Rectal smooth muscle tissue (tissue), 1 donor: ENCODE measurements around the gene IFNK.

Experiments used
- H3K27ac ChIP-seq: one replicate; pipeline ENCODE4 v1.7.0; 2013; ENCODE audit warnings: low read depth, low read length, inconsistent platforms
- H3K27me3 ChIP-seq: one replicate; pipeline ENCODE4 v1.7.0; 2013; ENCODE audit warnings: low read length; ENCODE audit not compliant: control insufficient read depth, insufficient read depth
- H3K36me3 ChIP-seq: one replicate; pipeline ENCODE4 v1.7.0; 2013; ENCODE audit warnings: low read length; ENCODE audit not compliant: control insufficient read depth, insufficient read depth
- H3K4me1 ChIP-seq: one replicate; pipeline ENCODE4 v1.7.0; 2013; ENCODE audit warnings: low read length; ENCODE audit not compliant: control insufficient read depth, insufficient read depth
- H3K4me3 ChIP-seq: one replicate; pipeline ENCODE4 v1.7.0; 2013; ENCODE audit warnings: low read length
- H3K9ac ChIP-seq: one replicate; pipeline ENCODE4 v1.7.0; 2013; ENCODE audit warnings: low read length

IFNK gene

GRCh38 chr9:27524236-27524635 lies at the start of gene IFNK:
IFNK (plus strand) TSS chr9:27524290; CDS start chr9:27524337, 47 bp downstream.
- no peak within 1 kb of the TSS for H3K4me3 ChIP-seq
- H3K27me3 ChIP-seq: no peaks in the 10 kb centered on the region
- no peak within 1 kb of the TSS for H3K27ac ChIP-seq
- no peaks in the 10 kb centered on the region for H3K36me3 ChIP-seq
- H3K4me1 ChIP-seq: peaks cover 7% of the 10 kb centered on the region
- no peak within 1 kb of the TSS for H3K9ac ChIP-seq

GRCh38 chr9:27474305-27474704 lies 49.8 kb upstream of the IFNK start:
- no peak overlapping the region for H3K9ac ChIP-seq
- H3K27me3 ChIP-seq: no peaks in the 10 kb centered on the region
- H3K36me3 ChIP-seq: no peaks in the 10 kb centered on the region
- no peak overlapping the region for H3K27ac ChIP-seq
- peaks cover 18% of the 10 kb centered on the region for H3K4me1 ChIP-seq
- H3K4me3 ChIP-seq: no peak overlapping the region

- no peaks in the 10 kb centered on the region for H3K36me3 ChIP-seq
- H3K9ac ChIP-seq: no peak overlapping the region
- H3K27ac ChIP-seq: no peak overlapping the region
- H3K4me3 ChIP-seq: no peak overlapping the region
- H3K4me1 ChIP-seq: peaks cover 13% of the 10 kb centered on the region
- no peaks in the 10 kb centered on the region for H3K27me3 ChIP-seq
Observed at GRCh38 chr9:27475057-27475595, 49.0 kb upstream of the IFNK start.

GRCh38 chr9:27476870-27477515 lies 47.1 kb upstream of the IFNK start:
- Histone ChIP-seq H3K4me1 (peaks cover 11% of the 10 kb centered on the region), H3K9ac (no peak overlapping the region), H3K27ac (no peak overlapping the region), H3K4me3 (no peak overlapping the region), H3K36me3 (no peaks in the 10 kb centered on the region), H3K27me3 (no peaks in the 10 kb centered on the region)

- H3K27ac ChIP-seq: no peak overlapping the region
Observed at GRCh38 chr9:27478322-27478721, 45.8 kb upstream of the IFNK start.

GRCh38 chr9:27482709-27483108 lies 41.4 kb upstream of the IFNK start:
- Histone ChIP-seq H3K9ac (no peak overlapping the region), H3K27me3 (no peaks in the 10 kb centered on the region), H3K4me3 (no peak overlapping the region), H3K36me3 (no peaks in the 10 kb centered on the region), H3K4me1 (no peaks in the 10 kb centered on the region), H3K27ac (no peak overlapping the region)

More at GRCh38 chr9:27478322-27478721, 45.8 kb upstream of the IFNK start:
- H3K36me3 ChIP-seq: no peaks in the 10 kb centered on the region
- H3K9ac ChIP-seq: no peak overlapping the region
- peaks cover 3% of the 10 kb centered on the region for H3K4me1 ChIP-seq
- H3K27me3 ChIP-seq: no peaks in the 10 kb centered on the region
- no peak overlapping the region for H3K4me3 ChIP-seq

- no peak overlapping the region for H3K9ac ChIP-seq
- no peaks in the 10 kb centered on the region for H3K27me3 ChIP-seq
- H3K36me3 ChIP-seq: no peaks in the 10 kb centered on the region
- no peak overlapping the region for H3K27ac ChIP-seq
- no peak overlapping the region for H3K4me3 ChIP-seq
- no peaks in the 10 kb centered on the region for H3K4me1 ChIP-seq
Observed at GRCh38 chr9:27483576-27483975, 40.5 kb upstream of the IFNK start.

- Histone ChIP-seq H3K9ac (no peak overlapping the region), H3K27ac (no peak overlapping the region), H3K4me1 (no peaks in the 10 kb centered on the region), H3K4me3 (no peak overlapping the region), H3K27me3 (no peaks in the 10 kb centered on the region), H3K36me3 (no peaks in the 10 kb centered on the region)
Observed at GRCh38 chr9:27485158-27485557, 38.9 kb upstream of the IFNK start.

- Histone ChIP-seq H3K4me1 (no peaks in the 10 kb centered on the region), H3K4me3 (no peak overlapping the region), H3K27ac (no peak overlapping the region), H3K36me3 (no peaks in the 10 kb centered on the region), H3K27me3 (no peaks in the 10 kb centered on the region), H3K9ac (no peak overlapping the region)
Observed at GRCh38 chr9:27487128-27487640, 36.9 kb upstream of the IFNK start.

- Histone ChIP-seq H3K4me1 (no peaks in the 10 kb centered on the region), H3K27me3 (no peaks in the 10 kb centered on the region), H3K9ac (no peak overlapping the region), H3K4me3 (no peak overlapping the region), H3K36me3 (no peaks in the 10 kb centered on the region), H3K27ac (no peak overlapping the region)
Observed at GRCh38 chr9:27487927-27488326, 36.2 kb upstream of the IFNK start.

- Histone ChIP-seq H3K36me3 (no peaks in the 10 kb centered on the region), H3K4me1 (no peaks in the 10 kb centered on the region), H3K27ac (no peak overlapping the region), H3K27me3 (no peaks in the 10 kb centered on the region), H3K4me3 (no peak overlapping the region), H3K9ac (no peak overlapping the region)
Observed at GRCh38 chr9:27489087-27489876, 34.8 kb upstream of the IFNK start.

GRCh38 chr9:27491154-27491553 lies 32.9 kb upstream of the IFNK start:
- Histone ChIP-seq H3K9ac (no peak overlapping the region), H3K4me3 (no peak overlapping the region), H3K27me3 (no peaks in the 10 kb centered on the region), H3K27ac (no peak overlapping the region), H3K36me3 (no peaks in the 10 kb centered on the region), H3K4me1 (no peaks in the 10 kb centered on the region)
